Right kidney (tissue), 1 donor: ENCODE data around the gene MAPK8IP3.

Experiments used
- DNase-seq: peaks from one replicate; pipeline ENCODE4 v3.0.0-alpha.2; 2016

Gene MAPK8IP3

GRCh38 chr16:1762196-1762878, 56.3 kb downstream of the MAPK8IP3 start:
- no peak for DNase-seq

GRCh38 chr16:1762879-1763520, 57.0 kb downstream of the MAPK8IP3 start:
- DNase-seq: peak; percentile 47

GRCh38 chr16:1763521-1764511, 57.8 kb downstream of the MAPK8IP3 start:
- DNase-seq: peak; percentile 60

GRCh38 chr16:1764971-1765370, 59.0 kb downstream of the MAPK8IP3 start:
- DNase-seq: no peak

- no peak for DNase-seq
These were observed 59.8 kb downstream of the MAPK8IP3 start for GRCh38 chr16:1765826-1766225.

GRCh38 chr16:1766231-1766630, 60.2 kb downstream of the MAPK8IP3 start:
- DNase-seq: no peak

GRCh38 chr16:1766701-1767100, 60.7 kb downstream of the MAPK8IP3 start:
- DNase-seq: no peak

- no peak for DNase-seq
These were observed 61.4 kb downstream of the MAPK8IP3 start for GRCh38 chr16:1767116-1767994.

- DNase-seq: no peak
These were observed 62.2 kb downstream of the MAPK8IP3 start for GRCh38 chr16:1768061-1768766.

- DNase-seq: no peak
These were observed 62.9 kb downstream of the MAPK8IP3 start for GRCh38 chr16:1768767-1769401.

GRCh38 chr16:1769402-1770300, 63.7 kb downstream of the MAPK8IP3 start:
- DNase-seq: no peak

- peak; percentile 51 for DNase-seq
These were observed 64.6 kb downstream of the MAPK8IP3 start for GRCh38 chr16:1770328-1771187.

- DNase-seq: peak; percentile 58
These were observed 65.3 kb downstream of the MAPK8IP3 start, which contains the start of gene NME3 for GRCh38 chr16:1771188-1771863. TSS of gene NME3 (minus strand) at chr16:1771543. CDS start at chr16:1771534, 9 bp downstream.

GRCh38 chr16:1771864-1772361, 65.9 kb downstream of the MAPK8IP3 start:
- peak; percentile 41 for DNase-seq

GRCh38 chr16:1772362-1772907, 66.4 kb downstream of the MAPK8IP3 start, which contains the start of gene EME2:
TSS of gene EME2 (plus strand) at chr16:1772810. CDS start at chr16:1773228, 418 bp downstream.
- peak; percentile 41 for DNase-seq

- DNase-seq: peak; percentile 87
These were observed 67.1 kb downstream of the MAPK8IP3 start, which contains the start of gene MRPS34 for GRCh38 chr16:1772908-1773702. TSS of gene MRPS34 (minus strand) at chr16:1773134. CDS start at chr16:1773119, 15 bp downstream.
